ENCODE data around the gene PCYOX1L. TPM values are rescaled to one million over a fixed set of nuclear protein-coding genes. Genes with fewer than 3 reads are reported as not detected.

The PCYOX1L gene
- total and polyA plus RNA-seq, 3 experiments from 2014 or later: 11.9 to 23.3 (median 22.6) TPM

- Mint-ChIP-seq H3K4me3 (no peak overlapping the region), H3K27me3 (no peaks in the 10 kb centered on the region), H3K27ac (peak overlapping the region in 2 of 8 donors; percentile 10 to 52), H3K4me1 (peaks cover 30 to 42% (median 41%) of the 10 kb centered on the region in 3 donors), H3K9me3 (no peaks in the 10 kb centered on the region), H3K36me3 (peaks cover 0 to 18% (median 1%) of the 10 kb centered on the region in 3 donors)
- ChIA-PET CTCF (interaction anchor here (0.7 to 1.8 kb wide), 2 partner anchors 8 to 49 kb away, joined by 4 to 7 read pairs; no protein-coding TSS in a partner anchor), POLR2A (no interaction called here)
- no peak for DNase-seq
- H3K9me3 ChIP-seq (ENCODE audit: low read length): no peaks in the 10 kb centered on the region
- no peaks in the 10 kb centered on the region for H3K36me3 ChIP-seq (ENCODE audit: insufficient read depth, low read length)
- H3K27ac ChIP-seq (ENCODE audit: low read depth, low read length): no peak overlapping the region
- H3K27me3 ChIP-seq (ENCODE audit: insufficient read depth, low read length, poor library complexity, severe bottlenecking): no peaks in the 10 kb centered on the region
- H3K4me3 ChIP-seq (ENCODE audit: low read length): no peak overlapping the region
- H3K4me1 ChIP-seq (ENCODE audit: insufficient read depth, low read length): peaks cover 33% of the 10 kb centered on the region
These were observed 5.5 kb downstream of the PCYOX1L start for GRCh38 chr5:149363358-149363757.

GRCh38 chr5:149363936-149364335, 6.1 kb downstream of the PCYOX1L start:
- H3K27me3 Mint-ChIP-seq: no peaks in the 10 kb centered on the region
- ChIA-PET POLR2A (no interaction called here), CTCF (interaction anchor here (0.7 to 1.8 kb wide), 2 partner anchors 8 to 50 kb away, joined by 4 to 7 read pairs; no protein-coding TSS in a partner anchor)
- H3K36me3 Mint-ChIP-seq: peaks cover 0 to 18% (median 0%) of the 10 kb centered on the region in 3 donors
- no peak overlapping the region for H3K4me3 ChIP-seq (ENCODE audit: low read length)
- no peak for DNase-seq
- H3K4me1 ChIP-seq (ENCODE audit: insufficient read depth, low read length): peaks cover 28% of the 10 kb centered on the region
- H3K27ac ChIP-seq (ENCODE audit: low read depth, low read length): no peak overlapping the region
- H3K4me3 Mint-ChIP-seq: no peak overlapping the region
- no peaks in the 10 kb centered on the region for H3K36me3 ChIP-seq (ENCODE audit: insufficient read depth, low read length)
- H3K27me3 ChIP-seq (ENCODE audit: insufficient read depth, low read length, poor library complexity, severe bottlenecking): no peaks in the 10 kb centered on the region
- H3K27ac Mint-ChIP-seq: no peak overlapping the region
- H3K9me3 Mint-ChIP-seq: no peaks in the 10 kb centered on the region
- peaks cover 26 to 36% (median 36%) of the 10 kb centered on the region in 3 donors for H3K4me1 Mint-ChIP-seq
- H3K9me3 ChIP-seq (ENCODE audit: low read length): no peaks in the 10 kb centered on the region

- Histone ChIP-seq H3K27ac (ENCODE audit: low read depth, low read length) (no peak overlapping the region), H3K9me3 (ENCODE audit: low read length) (no peaks in the 10 kb centered on the region), H3K36me3 (ENCODE audit: insufficient read depth, low read length) (no peaks in the 10 kb centered on the region), H3K27me3 (ENCODE audit: insufficient read depth, low read length, poor library complexity, severe bottlenecking) (no peaks in the 10 kb centered on the region), H3K4me1 (ENCODE audit: insufficient read depth, low read length) (peaks cover 20% of the 10 kb centered on the region), H3K4me3 (ENCODE audit: low read length) (no peak overlapping the region)
- POLR2A ChIA-PET: no interaction called here
- Mint-ChIP-seq H3K36me3 (peaks cover 0 to 21% (median 0%) of the 10 kb centered on the region in 3 donors), H3K4me1 (peaks cover 21 to 29% (median 28%) of the 10 kb centered on the region in 3 donors), H3K27me3 (no peaks in the 10 kb centered on the region), H3K27ac (peak overlapping the region in 1 of 8 donors; percentile 35), H3K9me3 (no peaks in the 10 kb centered on the region), H3K4me3 (no peak overlapping the region)
- CTCF ChIA-PET: interaction anchor here (1.2 kb wide), 1 partner anchor 17 kb away, joined by 5 read pairs; no protein-coding TSS in a partner anchor
- no peak for DNase-seq
These were observed 6.9 kb downstream of the PCYOX1L start for GRCh38 chr5:149364719-149365118.

GRCh38 chr5:149365418-149365817, 7.6 kb downstream of the PCYOX1L start:
- Mint-ChIP-seq H3K27ac (peak overlapping the region in 2 of 8 donors; percentile 9 to 51), H3K4me1 (peaks cover 14 to 22% (median 21%) of the 10 kb centered on the region in 3 donors), H3K36me3 (peaks cover 0 to 21% (median 0%) of the 10 kb centered on the region in 3 donors), H3K9me3 (no peaks in the 10 kb centered on the region), H3K4me3 (no peak overlapping the region), H3K27me3 (no peaks in the 10 kb centered on the region)
- Histone ChIP-seq H3K27me3 (ENCODE audit: insufficient read depth, low read length, poor library complexity, severe bottlenecking) (no peaks in the 10 kb centered on the region), H3K9me3 (ENCODE audit: low read length) (no peaks in the 10 kb centered on the region), H3K4me3 (ENCODE audit: low read length) (no peak overlapping the region), H3K27ac (ENCODE audit: low read depth, low read length) (no peak overlapping the region), H3K4me1 (ENCODE audit: insufficient read depth, low read length) (peaks cover 13% of the 10 kb centered on the region), H3K36me3 (ENCODE audit: insufficient read depth, low read length) (no peaks in the 10 kb centered on the region)
- DNase-seq: no peak
- CTCF ChIA-PET: interaction anchor here (1.2 to 15.7 kb wide), 4 partner anchors 8 to 51 kb away, joined by 4 to 221 read pairs (median 37); partner anchors contain the start of gene PCYOX1L
- POLR2A ChIA-PET: no interaction called here

GRCh38 chr5:149366169-149366729, 8.4 kb downstream of the PCYOX1L start:
- H3K36me3 Mint-ChIP-seq: peaks cover 0 to 21% (median 0%) of the 10 kb centered on the region in 3 donors
- Histone ChIP-seq H3K4me1 (ENCODE audit: insufficient read depth, low read length) (peaks cover 4% of the 10 kb centered on the region), H3K4me3 (ENCODE audit: low read length) (no peak overlapping the region), H3K27me3 (ENCODE audit: insufficient read depth, low read length, poor library complexity, severe bottlenecking) (no peaks in the 10 kb centered on the region), H3K9me3 (ENCODE audit: low read length) (no peaks in the 10 kb centered on the region), H3K27ac (ENCODE audit: low read depth, low read length) (no peak overlapping the region), H3K36me3 (ENCODE audit: insufficient read depth, low read length) (no peaks in the 10 kb centered on the region)
- H3K27me3 Mint-ChIP-seq: no peaks in the 10 kb centered on the region
- ChIA-PET POLR2A (interaction anchor here (0.8 kb wide), 1 partner anchor 8 kb away, joined by 3 read pairs; the partner anchor contains the start of gene PCYOX1L), CTCF (interaction anchor here (1.2 to 15.7 kb wide), 9 partner anchors 9 to 52 kb away, joined by 4 to 221 read pairs (median 7); partner anchors contain the start of genes GRPEL2 and PCYOX1L)
- no peak for DNase-seq
- peak overlapping the region in 1 of 8 donors; percentile 54 for H3K27ac Mint-ChIP-seq
- no peaks in the 10 kb centered on the region for H3K9me3 Mint-ChIP-seq
- no peak overlapping the region for H3K4me3 Mint-ChIP-seq
- H3K4me1 Mint-ChIP-seq: peaks cover 9 to 14% (median 14%) of the 10 kb centered on the region in 3 donors

- H3K36me3 Mint-ChIP-seq: peaks cover 0 to 21% (median 0%) of the 10 kb centered on the region in 3 donors
- Histone ChIP-seq H3K9me3 (ENCODE audit: low read length) (no peaks in the 10 kb centered on the region), H3K4me3 (ENCODE audit: low read length) (no peak overlapping the region), H3K27ac (ENCODE audit: low read depth, low read length) (no peak overlapping the region), H3K27me3 (ENCODE audit: insufficient read depth, low read length, poor library complexity, severe bottlenecking) (no peaks in the 10 kb centered on the region), H3K4me1 (ENCODE audit: insufficient read depth, low read length) (peaks cover 4% of the 10 kb centered on the region), H3K36me3 (ENCODE audit: insufficient read depth, low read length) (no peaks in the 10 kb centered on the region)
- POLR2A ChIA-PET: interaction anchor here (0.8 to 1.0 kb wide), 2 partner anchors 10 to 11 kb away, joined by 4 read pairs; partner anchors contain the start of gene PCYOX1L
- no peaks in the 10 kb centered on the region for H3K9me3 Mint-ChIP-seq
- H3K27ac Mint-ChIP-seq: peak overlapping the region in 3 of 8 donors; percentile 21 to 38 (median 33)
- CTCF ChIA-PET: interaction anchor here (0.7 to 15.7 kb wide), 16 partner anchors 8 to 231 kb away, joined by 3 to 221 read pairs (median 5); partner anchors contain the start of genes GRPEL2 and PCYOX1L
- peak; percentile 13 to 55 (median 22) for DNase-seq
- H3K4me1 Mint-ChIP-seq: peaks cover 11 to 18% (median 16%) of the 10 kb centered on the region in 3 donors
- no peak overlapping the region for H3K4me3 Mint-ChIP-seq
- H3K27me3 Mint-ChIP-seq: no peaks in the 10 kb centered on the region
These were observed 9.6 kb downstream of the PCYOX1L start for GRCh38 chr5:149367249-149367971.

- Mint-ChIP-seq H3K27me3 (no peaks in the 10 kb centered on the region), H3K36me3 (peaks cover 0 to 17% (median 0%) of the 10 kb centered on the region in 3 donors), H3K27ac (no peak overlapping the region), H3K9me3 (no peaks in the 10 kb centered on the region), H3K4me3 (no peak overlapping the region), H3K4me1 (peaks cover 11 to 18% (median 16%) of the 10 kb centered on the region in 3 donors)
- H3K27me3 ChIP-seq (ENCODE audit: insufficient read depth, low read length, poor library complexity, severe bottlenecking): no peaks in the 10 kb centered on the region
- ChIA-PET CTCF (interaction anchor here (0.7 to 15.7 kb wide), 16 partner anchors 7 to 231 kb away, joined by 3 to 221 read pairs (median 5); partner anchors contain the start of genes GRPEL2 and PCYOX1L), POLR2A (interaction anchor here (0.5 to 1.0 kb wide), 2 partner anchors 12 to 371 kb away, joined by 3 to 4 read pairs; no protein-coding TSS in a partner anchor)
- no peak overlapping the region for H3K4me3 ChIP-seq (ENCODE audit: low read length)
- DNase-seq: no peak
- no peak overlapping the region for H3K27ac ChIP-seq (ENCODE audit: low read depth, low read length)
- no peaks in the 10 kb centered on the region for H3K9me3 ChIP-seq (ENCODE audit: low read length)
- peaks cover 4% of the 10 kb centered on the region for H3K4me1 ChIP-seq (ENCODE audit: insufficient read depth, low read length)
- H3K36me3 ChIP-seq (ENCODE audit: insufficient read depth, low read length): no peaks in the 10 kb centered on the region
These were observed 10.3 kb downstream of the PCYOX1L start for GRCh38 chr5:149367972-149368645.

All from CD8-positive, alpha-beta memory T cell (primary cell).